Fibroblast of skin of left quadriceps (primary cell): ENCODE data around the gene OR2V1.
"Not testable (repeated sequence)": the region's sequence is repeated elsewhere in the genome, so short reads cannot be mapped to it uniquely, and the experiment has no call there.

Experiments used
- DNase-seq, 2 experiments: peaks; one replicate each; pipeline ENCODE4 v3.0.0-alpha.2; 2013; ENCODE audit warnings: low read depth in 2 of 2

OR2V1 gene

GRCh38 chr5:181101930-181102674, 28.9 kb downstream of the OR2V1 start:
- not testable (repeated sequence) for DNase-seq

GRCh38 chr5:181101030-181101641, 29.8 kb downstream of the OR2V1 start:
- not testable (repeated sequence) for DNase-seq

- no peak for DNase-seq
Observed at GRCh38 chr5:181100121-181100875, 30.7 kb downstream of the OR2V1 start.

- DNase-seq: no peak
Observed at GRCh38 chr5:181099602-181100086, 31.3 kb downstream of the OR2V1 start.

- DNase-seq: no peak
Observed at GRCh38 chr5:181098762-181099601, 32.0 kb downstream of the OR2V1 start.

GRCh38 chr5:181097759-181098491, 33.0 kb downstream of the OR2V1 start:
- not testable (repeated sequence) for DNase-seq

- DNase-seq: not testable (repeated sequence)
Observed at GRCh38 chr5:181097383-181097753, 33.6 kb downstream of the OR2V1 start.

- DNase-seq: not testable (repeated sequence)
Observed at GRCh38 chr5:181096721-181097382, 34.1 kb downstream of the OR2V1 start.

- DNase-seq: not testable (repeated sequence)
Observed at GRCh38 chr5:181095162-181095561, 35.8 kb downstream of the OR2V1 start.

GRCh38 chr5:181092428-181092827, 38.5 kb downstream of the OR2V1 start:
- DNase-seq: no peak

GRCh38 chr5:181088289-181088688, 42.7 kb downstream of the OR2V1 start:
- no peak for DNase-seq

GRCh38 chr5:181087309-181087708, 43.7 kb downstream of the OR2V1 start:
- no peak for DNase-seq

GRCh38 chr5:181086884-181087205, 44.1 kb downstream of the OR2V1 start:
- no peak for DNase-seq

GRCh38 chr5:181086026-181086883, 44.7 kb downstream of the OR2V1 start:
- no peak for DNase-seq

- DNase-seq: no peak
Observed at GRCh38 chr5:181084621-181085195, 46.3 kb downstream of the OR2V1 start.

- no peak for DNase-seq
Observed at GRCh38 chr5:181081989-181082388, 49.0 kb downstream of the OR2V1 start.

- no peak for DNase-seq
Observed at GRCh38 chr5:181076920-181077319, 54.0 kb downstream of the OR2V1 start.
